Activated CD4-positive, alpha-beta T cell treated with anti-CD3 and anti-CD28 coated beads for 36 hours (primary cell): ENCODE results near the gene FCMR. TPM values are rescaled to one million over a fixed set of nuclear protein-coding genes. Genes with fewer than 3 reads are reported as not detected.

Experiments
- ATAC-seq: fragments of 200-7000 bp; cut with Tn5 transposase; one replicate; pipeline ENCODE4 v1.10.0; 2021; ENCODE audit warnings: mild to moderate bottlenecking, moderate library complexity
- CTCF ChIA-PET: fragments of 350-600 bp; sonication (Branson Sonifier 250); formaldehyde crosslinking; loops from one replicate; lab custom pipeline; 2021; ENCODE audit warnings: antibody characterized with exemption; lab: Charles Lee
- POLR2A ChIA-PET: fragments of 350-600 bp; sonication (Branson Sonifier 250); formaldehyde crosslinking; loops from one replicate; lab custom pipeline; 2021; ENCODE audit warnings: antibody characterized with exemption, inconsistent platforms; lab: Charles Lee
- DNase-seq: peaks from one replicate; pipeline ENCODE4 v3.0.0-alpha.2; 2020
- H3K27ac Mint-ChIP-seq: one replicate; pipeline ENCODE4 v1.8.0; 2021; ENCODE audit warnings: mixed read lengths
- H3K27me3 Mint-ChIP-seq: one replicate; pipeline ENCODE4 v1.8.0; 2021; ENCODE audit warnings: mixed read lengths
- H3K36me3 Mint-ChIP-seq: one replicate; pipeline ENCODE4 v1.8.0; 2021; ENCODE audit warnings: low read depth, mixed read lengths
- H3K4me1 Mint-ChIP-seq: one replicate; pipeline ENCODE4 v1.8.0; 2021; ENCODE audit warnings: mixed read lengths
- H3K4me3 Mint-ChIP-seq: one replicate; pipeline ENCODE4 v1.8.0; 2021; ENCODE audit warnings: mild to moderate bottlenecking, moderate library complexity, mixed read lengths
- H3K9me3 Mint-ChIP-seq: one replicate; pipeline ENCODE4 v1.8.0; 2021; ENCODE audit warnings: low read depth, mixed read lengths
- intact Hi-C, 2 experiments: fragments of 100-400 bp; cut with DNase I in 1 of 2; cut with micrococcal nuclease in 1 of 2; formaldehyde crosslinking; loops; one replicate each; pipeline versions ENCODE4 v1.14.2 to v1.15.1; 2022 to 2024; cut with DNase I, micrococcal nuclease
- total RNA-seq, 2 experiments: library from RNA; stranded (reverse); gene quantifications; one replicate each; pipeline ENCODE4 v1.2.3, GENCODE V29; 2021

Gene FCMR
- total RNA-seq, 2 experiments from 2014 or later: 41.6 to 49.3 TPM

GRCh38 chr1:206949208-206949607, 27.5 kb upstream of the FCMR start:
- H3K36me3 Mint-ChIP-seq: no peaks in the 10 kb centered on the region
- ChIA-PET POLR2A (no interaction called here), CTCF (interaction anchor here (0.6 to 2.3 kb wide), 4 partner anchors 10 to 285 kb away, joined by 3 to 8 read pairs (median 4); no protein-coding TSS in a partner anchor)
- H3K4me1 Mint-ChIP-seq: no peaks in the 10 kb centered on the region
- peaks cover 5% of the 10 kb centered on the region for H3K27me3 Mint-ChIP-seq
- ATAC-seq (no peak), DNase-seq (no peak)
- intact Hi-C loops: no loop called here
- no peaks in the 10 kb centered on the region for H3K9me3 Mint-ChIP-seq
- H3K4me3 Mint-ChIP-seq: no peak overlapping the region
- no peak overlapping the region for H3K27ac Mint-ChIP-seq

GRCh38 chr1:206947255-206947654, 25.5 kb upstream of the FCMR start:
- DNase-seq (no peak), ATAC-seq (no peak)
- Mint-ChIP-seq H3K4me3 (no peak overlapping the region), H3K4me1 (no peaks in the 10 kb centered on the region), H3K36me3 (no peaks in the 10 kb centered on the region), H3K27me3 (peaks cover 5% of the 10 kb centered on the region), H3K27ac (no peak overlapping the region), H3K9me3 (no peaks in the 10 kb centered on the region)
- intact Hi-C loops: no loop called here
- ChIA-PET CTCF (interaction anchor here (1.2 to 1.8 kb wide), 3 partner anchors 11 to 14 kb away, joined by 3 to 5 read pairs (median 3); no protein-coding TSS in a partner anchor), POLR2A (no interaction called here)

- H3K27ac Mint-ChIP-seq: no peak within 1 kb of the TSS
- CTCF ChIA-PET: interaction anchor here (0.7 to 2.1 kb wide), 5 partner anchors 13 to 712 kb away, joined by 3 to 5 read pairs (median 5); no protein-coding TSS in a partner anchor
- H3K4me1 Mint-ChIP-seq: no peaks in the 10 kb centered on the region
- no peak within 1 kb of the TSS for H3K4me3 Mint-ChIP-seq
- intact Hi-C loops: no loop called here
- peaks cover 5% of the 10 kb centered on the region for H3K27me3 Mint-ChIP-seq
- no peaks in the 10 kb centered on the region for H3K9me3 Mint-ChIP-seq
- ATAC-seq: no peak
- POLR2A ChIA-PET: no interaction called here
- no peaks in the 10 kb centered on the region for H3K36me3 Mint-ChIP-seq
- no peak for DNase-seq
Measured at GRCh38 chr1:206946261-206946660, 24.5 kb upstream of the FCMR start, which contains the start of gene PIGR. PIGR (minus strand) TSS chr1:206946466; CDS start chr1:206940531, 5,935 bp downstream.

- Mint-ChIP-seq H3K27ac (no peak overlapping the region), H3K4me1 (no peaks in the 10 kb centered on the region), H3K36me3 (no peaks in the 10 kb centered on the region), H3K9me3 (no peaks in the 10 kb centered on the region), H3K27me3 (peaks cover 5% of the 10 kb centered on the region), H3K4me3 (no peak overlapping the region)
- DNase-seq: no peak
- POLR2A ChIA-PET: interaction anchor here (0.7 kb wide), 1 partner anchor 99 kb away, joined by 3 read pairs; no protein-coding TSS in a partner anchor
- no peak for ATAC-seq
- CTCF ChIA-PET: interaction anchor here (0.6 to 2.1 kb wide), 6 partner anchors 11 to 37 kb away, joined by 3 to 5 read pairs (median 4); no protein-coding TSS in a partner anchor
- intact Hi-C loops: no loop called here
Measured at GRCh38 chr1:206945779-206946178, 24.0 kb upstream of the FCMR start.

GRCh38 chr1:206944703-206945102, 23.0 kb upstream of the FCMR start:
- ChIA-PET POLR2A (no interaction called here), CTCF (interaction anchor here (1.5 to 2.1 kb wide), 3 partner anchors 10 to 13 kb away, joined by 4 to 5 read pairs (median 4); no protein-coding TSS in a partner anchor)
- no peak for DNase-seq
- no peak for ATAC-seq
- H3K4me3 Mint-ChIP-seq: no peak overlapping the region
- H3K27ac Mint-ChIP-seq: no peak overlapping the region
- H3K27me3 Mint-ChIP-seq: peaks cover 5% of the 10 kb centered on the region
- H3K4me1 Mint-ChIP-seq: no peaks in the 10 kb centered on the region
- H3K36me3 Mint-ChIP-seq: no peaks in the 10 kb centered on the region
- intact Hi-C loops: no loop called here
- no peaks in the 10 kb centered on the region for H3K9me3 Mint-ChIP-seq

GRCh38 chr1:206941766-206942418, 20.2 kb upstream of the FCMR start:
- Mint-ChIP-seq H3K36me3 (no peaks in the 10 kb centered on the region), H3K4me3 (no peak overlapping the region), H3K4me1 (no peaks in the 10 kb centered on the region), H3K27me3 (peaks cover 5% of the 10 kb centered on the region), H3K27ac (no peak overlapping the region), H3K9me3 (no peaks in the 10 kb centered on the region)
- intact Hi-C loops: no loop called here
- ATAC-seq (no peak), DNase-seq (no peak)
- ChIA-PET CTCF (interaction anchor here (0.7 to 1.8 kb wide), 7 partner anchors 8 to 40 kb away, joined by 3 to 12 read pairs (median 5); no protein-coding TSS in a partner anchor), POLR2A (no interaction called here)

- DNase-seq (no peak), ATAC-seq (no peak)
- Mint-ChIP-seq H3K27me3 (no peaks in the 10 kb centered on the region), H3K9me3 (no peaks in the 10 kb centered on the region), H3K4me1 (no peaks in the 10 kb centered on the region), H3K36me3 (no peaks in the 10 kb centered on the region), H3K27ac (no peak overlapping the region), H3K4me3 (no peak overlapping the region)
- intact Hi-C loops: no loop called here
- CTCF ChIA-PET: interaction anchor here (0.6 to 1.5 kb wide), 3 partner anchors 28 to 559 kb away, joined by 3 to 12 read pairs (median 3); no protein-coding TSS in a partner anchor
- POLR2A ChIA-PET: no interaction called here
Measured at GRCh38 chr1:206940588-206940936, 18.8 kb upstream of the FCMR start.

GRCh38 chr1:206939841-206940587, 18.3 kb upstream of the FCMR start:
- H3K27me3 Mint-ChIP-seq: no peaks in the 10 kb centered on the region
- DNase-seq (no peak), ATAC-seq (no peak)
- no peak overlapping the region for H3K4me3 Mint-ChIP-seq
- POLR2A ChIA-PET: no interaction called here
- H3K27ac Mint-ChIP-seq: no peak overlapping the region
- no peaks in the 10 kb centered on the region for H3K9me3 Mint-ChIP-seq
- H3K36me3 Mint-ChIP-seq: no peaks in the 10 kb centered on the region
- CTCF ChIA-PET: interaction anchor here (0.6 to 1.5 kb wide), 6 partner anchors 12 to 282 kb away, joined by 3 to 12 read pairs (median 3); no protein-coding TSS in a partner anchor
- intact Hi-C loops: no loop called here
- H3K4me1 Mint-ChIP-seq: no peaks in the 10 kb centered on the region

- Mint-ChIP-seq H3K27ac (no peak overlapping the region), H3K9me3 (no peaks in the 10 kb centered on the region), H3K4me1 (no peaks in the 10 kb centered on the region), H3K36me3 (no peaks in the 10 kb centered on the region), H3K4me3 (no peak overlapping the region), H3K27me3 (no peaks in the 10 kb centered on the region)
- intact Hi-C loops: no loop called here
- ChIA-PET CTCF (interaction anchor here (0.6 to 1.7 kb wide), 9 partner anchors 13 to 308 kb away, joined by 3 to 6 read pairs (median 3); no protein-coding TSS in a partner anchor), POLR2A (no interaction called here)
- ATAC-seq (no peak), DNase-seq (no peak)
Measured at GRCh38 chr1:206939131-206939530, 17.4 kb upstream of the FCMR start.

GRCh38 chr1:206937425-206937824, 15.7 kb upstream of the FCMR start:
- Mint-ChIP-seq H3K27me3 (no peaks in the 10 kb centered on the region), H3K36me3 (no peaks in the 10 kb centered on the region), H3K9me3 (no peaks in the 10 kb centered on the region), H3K27ac (no peak overlapping the region), H3K4me1 (peaks cover 9% of the 10 kb centered on the region), H3K4me3 (no peak overlapping the region)
- CTCF ChIA-PET: interaction anchor here (0.8 to 2.7 kb wide), 5 partner anchors 12 to 81 kb away, joined by 3 to 48 read pairs (median 6); partner anchors contain the start of gene FCMR
- POLR2A ChIA-PET: no interaction called here
- intact Hi-C loops: no loop called here
- ATAC-seq: no peak
- DNase-seq: no peak

GRCh38 chr1:206935491-206936067, 13.8 kb upstream of the FCMR start:
- intact Hi-C loops: loop anchor here in 1 of 2 experiments (1.0 to 2.0 kb wide), 2 partner anchors 47 to 141 kb away; no protein-coding TSS in a partner anchor
- POLR2A ChIA-PET: no interaction called here
- CTCF ChIA-PET: interaction anchor here (0.6 to 12.7 kb wide), 26 partner anchors 9 to 685 kb away, joined by 3 to 200 read pairs (median 4); partner anchors contain the start of genes FCAMR, FCMR and IL20
- peak; percentile 76 for ATAC-seq
- H3K9me3 Mint-ChIP-seq: no peaks in the 10 kb centered on the region
- no peaks in the 10 kb centered on the region for H3K36me3 Mint-ChIP-seq
- no peaks in the 10 kb centered on the region for H3K27me3 Mint-ChIP-seq
- DNase-seq: peak; percentile 79
- H3K4me3 Mint-ChIP-seq: no peak overlapping the region
- H3K4me1 Mint-ChIP-seq: peaks cover 23% of the 10 kb centered on the region
- no peak overlapping the region for H3K27ac Mint-ChIP-seq
